Peyer's patch (tissue), 4 donors: ENCODE results near the gene CRMP1. TPM values are rescaled to one million over a fixed set of nuclear protein-coding genes. Genes with fewer than 3 reads are reported as not detected.

Experiments
- DNase-seq, 3 donors: peaks; one replicate each; pipeline ENCODE4 v3.0.0-alpha.2; 2017 to 2019
- H3K27ac ChIP-seq, 4 donors: fragments of 200-600 bp; sonication (generic); one replicate each; pipeline ENCODE4 v1.5.1; 2016 to 2019
- H3K27me3 ChIP-seq, 2 donors: fragments of 200-600 bp; sonication (generic); one replicate each; pipeline ENCODE4 v1.5.1; 2019
- H3K36me3 ChIP-seq, 3 donors: fragments of 200-600 bp; sonication (generic); one replicate each; pipeline ENCODE4 v1.5.1; 2016 to 2019
- H3K4me1 ChIP-seq, 4 donors: fragments of 200-600 bp; sonication (generic); one replicate each; pipeline ENCODE4 v1.5.1; 2016 to 2019
- H3K4me3 ChIP-seq, 4 donors: fragments of 200-600 bp; sonication (generic); 1 replicate in 3 of 4; 2 replicates in 1 of 4; pipeline ENCODE4 v1.5.1; 2016 to 2019; ENCODE audit warnings: mild to moderate bottlenecking in 1 of 4
- H3K9me3 ChIP-seq, 4 donors: fragments of 200-600 bp; sonication (generic); one replicate each; pipeline ENCODE4 v1.5.1; 2016 to 2019; ENCODE audit warnings: mild to moderate bottlenecking in 1 of 4
- CTCF ChIP-seq, 6 experiments: fragments of 450-650 bp in 4 of 6; fragments of 200-600 bp in 2 of 6; sonication (generic) in 1 of 6; IDR thresholded peaks; one replicate each; pipeline ENCODE4 v1.5.1; 2017 to 2019; ENCODE audit warnings: antibody characterized with exemption in 6 of 6, mild to moderate bottlenecking in 3 of 6, moderate library complexity in 1 of 6
- POLR2A ChIP-seq, 2 donors: fragments of 450-650 bp; IDR thresholded peaks; one replicate each; pipeline ENCODE4 v1.5.1; 2017; ENCODE audit warnings: antibody characterized with exemption in 2 of 2, mild to moderate bottlenecking in 2 of 2, moderate library complexity in 2 of 2
- total RNA-seq, 4 donors: library from RNA; depleted of rRNA; stranded (reverse); fragments of >200 nt; gene quantifications; one replicate each; pipeline ENCODE4 v1.1.0, GENCODE V29; 2016

CRMP1 gene
- total RNA-seq, 4 donors from 2014 or later, result 1.5 to 5.8 (median 1.6) TPM; not detected in 1

GRCh38 chr4:5851637-5852301 lies 41.1 kb downstream of the CRMP1 start:
- Histone ChIP-seq H3K4me1 (no peaks in the 10 kb centered on the region), H3K4me3 (no peak overlapping the region), H3K27me3 (no peaks in the 10 kb centered on the region), H3K9me3 (no peaks in the 10 kb centered on the region), H3K36me3 (no peaks in the 10 kb centered on the region), H3K27ac (no peak overlapping the region)
- DNase-seq, result no peak
- TF ChIP-seq CTCF (IDR thresholded peaks at IDR 0.05), result no peak
- no peak for TF ChIP-seq POLR2A (IDR thresholded peaks at IDR 0.05)

DNA sequence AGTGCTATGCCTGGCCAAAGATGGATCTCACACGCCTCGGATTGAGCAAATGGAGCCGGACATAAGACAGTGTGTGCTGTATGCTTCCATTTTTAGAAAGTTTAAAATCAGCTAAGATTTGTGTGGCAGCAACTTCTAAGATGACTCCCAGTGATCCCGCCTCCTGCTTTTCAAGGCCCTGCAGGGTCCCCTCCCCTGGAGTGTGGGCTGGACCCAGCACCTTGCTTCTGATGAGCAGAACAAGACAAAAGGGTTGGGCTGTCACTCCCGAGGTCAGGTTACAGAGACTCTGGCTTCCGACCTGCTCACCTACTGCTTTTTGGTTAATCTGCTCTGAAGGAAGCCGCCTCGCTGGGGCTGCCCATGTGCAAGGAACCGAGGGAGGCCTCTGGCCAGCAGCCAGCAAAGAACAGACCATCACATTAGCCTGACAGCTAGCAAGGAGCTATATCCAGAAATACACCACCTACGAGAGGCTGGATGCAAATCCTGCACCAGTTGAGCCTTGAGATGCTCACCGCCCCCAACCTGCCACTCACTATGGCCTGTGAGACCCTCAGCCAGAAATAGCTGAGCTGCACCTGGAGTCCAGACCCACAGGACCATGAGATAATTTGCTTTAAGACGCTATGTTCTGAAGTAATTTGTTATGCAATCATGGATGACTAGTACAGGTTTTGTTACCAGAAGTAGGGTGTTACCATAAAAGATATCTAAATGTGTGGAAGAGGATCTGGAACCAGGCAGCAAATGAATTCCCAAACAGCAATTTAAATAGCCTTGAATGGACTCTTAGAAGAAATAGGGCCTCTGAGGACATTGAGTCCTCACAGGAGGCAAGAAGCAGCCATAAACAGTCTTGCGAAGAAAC lies 47.6 kb downstream of the CRMP1 start:
- Histone ChIP-seq H3K27ac (no peak overlapping the region), H3K27me3 (no peaks in the 10 kb centered on the region), H3K9me3 (no peaks in the 10 kb centered on the region), H3K4me1 (peaks cover 0 to 7% (median 0%) of the 10 kb centered on the region in 4 donors), H3K4me3 (no peak overlapping the region), H3K36me3 (no peaks in the 10 kb centered on the region)
- TF ChIP-seq CTCF (IDR thresholded peaks at IDR 0.05) (no peak), POLR2A (IDR thresholded peaks at IDR 0.05) (no peak)
- DNase-seq, result no peak

- no peaks in the 10 kb centered on the region for H3K27me3 ChIP-seq
- no peaks in the 10 kb centered on the region for H3K9me3 ChIP-seq
- no peak overlapping the region for H3K4me3 ChIP-seq
- no peak for DNase-seq
- H3K27ac ChIP-seq, result peak overlapping the region in 2 of 4 donors; percentile 3 to 7
- TF ChIP-seq CTCF (IDR thresholded peaks at IDR 0.05) (no peak), POLR2A (IDR thresholded peaks at IDR 0.05) (no peak)
- H3K36me3 ChIP-seq, result no peaks in the 10 kb centered on the region
- peaks cover 0 to 10% (median 0%) of the 10 kb centered on the region in 4 donors for H3K4me1 ChIP-seq
These were observed 49.0 kb downstream of the CRMP1 start for GRCh38 chr4:5843573-5844530.

DNA sequence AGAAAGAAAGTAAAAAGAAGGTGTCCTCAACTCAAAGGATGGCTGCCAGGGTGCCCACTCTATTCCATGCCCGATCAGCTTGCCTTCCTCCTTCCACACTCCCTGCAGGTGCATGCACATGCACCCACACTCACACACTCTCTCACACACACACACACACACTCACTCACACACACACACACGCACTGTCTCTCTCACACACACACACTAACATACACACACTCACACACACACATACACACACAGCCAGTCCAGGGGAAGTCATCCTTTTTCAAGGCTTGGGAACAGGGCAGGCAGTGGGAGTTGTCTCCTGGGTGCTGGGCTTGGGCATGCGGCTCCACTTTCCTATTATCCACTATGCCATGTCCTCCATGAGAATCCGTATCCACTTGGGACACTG lies 50.4 kb downstream of the CRMP1 start:
- no peaks in the 10 kb centered on the region for H3K9me3 ChIP-seq
- no peaks in the 10 kb centered on the region for H3K36me3 ChIP-seq
- peaks cover 0 to 10% (median 0%) of the 10 kb centered on the region in 4 donors for H3K4me1 ChIP-seq
- no peak for DNase-seq
- H3K27me3 ChIP-seq, result no peaks in the 10 kb centered on the region
- TF ChIP-seq POLR2A (IDR thresholded peaks at IDR 0.05) (no peak), CTCF (IDR thresholded peaks at IDR 0.05) (no peak)
- no peak overlapping the region for H3K4me3 ChIP-seq
- no peak overlapping the region for H3K27ac ChIP-seq
